GM13976 (cell line): Measurements from ENCODE around the gene LRRC45.

ENCODE experiments used
- DNase-seq: peaks from one replicate; pipeline ENCODE4 v3.0.0; 2012; ENCODE audit warnings: low spot score
- in situ Hi-C: fragments of 300-500 bp; cut with MboI; formaldehyde crosslinking; loops from one replicate; pipeline ENCODE4 v1.12.0; 2022; ENCODE audit warnings: low sequenced_read_pairs, mixed read lengths, inconsistent platforms; ENCODE audit not compliant: unreplicated experiment
- TF ChIP-seq, protein P1 (sequence below): IDR thresholded peaks from 2 replicates; pipeline ENCODE4 v1.5.1; 2012; ENCODE audit warnings: borderline replicate concordance, mild to moderate bottlenecking; ENCODE audit not compliant: insufficient read depth; ENCODE audit errors: extremely low read depth, missing control alignments, control extremely low read depth

The LRRC45 gene

DNA sequence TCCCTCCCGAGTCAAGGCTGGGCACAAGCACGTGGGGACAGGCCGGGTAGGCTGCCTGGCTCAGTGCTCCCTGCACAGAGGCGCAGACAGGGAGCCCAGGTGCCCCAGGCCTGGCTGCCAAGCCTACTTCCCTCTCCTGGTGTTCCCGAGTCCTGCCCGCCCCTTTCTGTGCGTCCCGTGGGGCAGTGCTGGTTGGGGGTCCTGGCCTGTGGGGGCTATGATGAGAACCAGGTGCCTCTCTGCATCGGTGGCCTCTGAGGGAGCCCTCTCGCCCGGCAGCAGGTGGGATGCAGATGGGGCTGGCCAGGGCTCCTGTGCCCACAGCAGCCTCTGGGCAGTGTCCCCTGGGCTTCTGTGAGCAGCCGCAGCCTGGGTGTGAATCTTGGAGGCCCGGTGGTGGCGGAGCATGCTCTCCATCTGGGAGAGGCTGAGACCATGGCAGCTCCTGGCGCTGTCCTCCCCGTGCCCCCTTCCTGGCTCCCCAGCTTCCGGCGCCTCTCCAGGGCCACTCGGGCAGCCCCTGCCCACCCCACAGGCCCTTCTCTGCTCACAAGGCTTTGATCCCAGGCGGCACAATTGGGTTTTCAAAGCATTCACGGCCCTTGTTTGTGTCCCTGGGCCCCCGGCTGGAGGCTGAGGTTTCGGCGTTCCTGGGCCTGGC is 7.7 kb upstream of the LRRC45 start:
- DNase-seq = no peak
- in situ Hi-C loops = no loop called here
- TF ChIP-seq, protein P1, sequence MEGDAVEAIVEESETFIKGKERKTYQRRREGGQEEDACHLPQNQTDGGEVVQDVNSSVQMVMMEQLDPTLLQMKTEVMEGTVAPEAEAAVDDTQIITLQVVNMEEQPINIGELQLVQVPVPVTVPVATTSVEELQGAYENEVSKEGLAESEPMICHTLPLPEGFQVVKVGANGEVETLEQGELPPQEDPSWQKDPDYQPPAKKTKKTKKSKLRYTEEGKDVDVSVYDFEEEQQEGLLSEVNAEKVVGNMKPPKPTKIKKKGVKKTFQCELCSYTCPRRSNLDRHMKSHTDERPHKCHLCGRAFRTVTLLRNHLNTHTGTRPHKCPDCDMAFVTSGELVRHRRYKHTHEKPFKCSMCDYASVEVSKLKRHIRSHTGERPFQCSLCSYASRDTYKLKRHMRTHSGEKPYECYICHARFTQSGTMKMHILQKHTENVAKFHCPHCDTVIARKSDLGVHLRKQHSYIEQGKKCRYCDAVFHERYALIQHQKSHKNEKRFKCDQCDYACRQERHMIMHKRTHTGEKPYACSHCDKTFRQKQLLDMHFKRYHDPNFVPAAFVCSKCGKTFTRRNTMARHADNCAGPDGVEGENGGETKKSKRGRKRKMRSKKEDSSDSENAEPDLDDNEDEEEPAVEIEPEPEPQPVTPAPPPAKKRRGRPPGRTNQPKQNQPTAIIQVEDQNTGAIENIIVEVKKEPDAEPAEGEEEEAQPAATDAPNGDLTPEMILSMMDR = no peak

DNA sequence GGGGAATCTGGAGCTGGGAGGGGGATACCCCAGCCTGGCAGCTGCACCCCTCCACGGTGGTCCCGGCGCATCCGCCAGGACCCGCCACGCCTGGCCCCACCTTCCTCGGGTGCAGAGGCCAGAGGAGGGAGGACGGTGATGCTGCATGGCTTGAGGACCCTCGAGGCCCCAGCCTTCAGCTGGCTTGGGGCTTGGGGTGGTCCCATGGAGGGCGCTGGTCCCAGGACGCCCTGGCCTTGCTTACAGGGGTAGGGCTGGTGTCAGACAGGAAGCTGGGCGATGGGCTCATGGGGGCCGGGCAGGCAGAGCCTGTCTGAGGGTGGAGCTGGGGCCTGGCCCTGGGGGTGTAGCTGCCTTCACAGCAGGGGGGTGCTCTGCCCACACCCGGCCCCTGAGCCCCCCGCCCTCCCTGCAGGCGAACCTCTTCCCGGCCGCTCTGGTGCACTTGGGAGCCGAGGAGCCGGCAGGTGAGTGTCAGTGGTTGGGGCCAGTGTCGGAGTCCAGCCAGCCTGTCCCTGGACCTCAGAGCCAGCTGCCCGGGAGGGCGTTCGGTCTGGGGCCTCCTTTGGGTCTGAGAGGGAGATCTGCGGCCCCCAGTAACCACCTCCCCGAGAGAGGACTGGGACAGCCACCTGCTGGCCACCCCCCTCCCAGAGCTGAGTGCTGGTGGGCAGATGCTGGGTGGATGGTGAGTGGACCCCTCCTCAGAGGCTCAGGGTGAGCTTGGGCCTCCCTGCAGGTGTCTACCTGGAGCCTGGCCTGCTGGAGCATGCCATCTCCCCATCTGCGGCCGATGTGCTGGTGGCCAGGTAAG is 6.8 kb upstream of the LRRC45 start:
- TF ChIP-seq, protein P1 = no peak
- no peak for DNase-seq

DNA sequence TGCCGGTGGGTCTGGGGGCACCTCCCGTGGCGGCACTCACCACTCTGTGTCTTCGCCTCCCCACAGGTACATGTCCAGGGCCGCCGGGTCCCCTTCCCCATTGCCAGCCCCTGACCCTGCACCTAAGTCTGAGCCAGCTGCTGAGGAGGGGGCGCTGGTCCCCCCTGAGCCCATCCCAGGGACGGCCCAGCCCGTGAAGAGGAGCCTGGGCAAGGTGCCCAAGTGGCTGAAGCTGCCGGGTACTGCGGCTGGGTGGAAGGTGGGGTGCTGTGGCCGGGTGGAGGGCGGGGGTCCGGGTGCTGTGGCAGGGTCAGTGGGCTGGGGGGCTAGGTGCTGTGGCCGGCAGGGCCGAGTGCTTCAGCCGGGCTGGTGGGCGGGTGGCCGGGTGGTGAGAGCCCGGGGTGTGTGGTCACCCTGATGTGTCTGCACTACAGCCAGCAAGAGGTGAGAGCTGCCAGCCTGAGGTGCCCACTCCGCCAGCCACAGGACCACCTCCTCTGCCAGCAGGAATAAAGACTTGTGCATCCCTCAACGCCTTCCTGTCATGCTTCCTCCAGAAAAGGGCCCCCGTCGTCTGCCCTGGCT is 6.1 kb upstream of the LRRC45 start:
- no peak for DNase-seq
- in situ Hi-C loops = no loop called here
- TF ChIP-seq, protein P1 = no peak

More for the DNA sequence above, 6.8 kb upstream of the LRRC45 start:
- in situ Hi-C loops = no loop called here

DNA sequence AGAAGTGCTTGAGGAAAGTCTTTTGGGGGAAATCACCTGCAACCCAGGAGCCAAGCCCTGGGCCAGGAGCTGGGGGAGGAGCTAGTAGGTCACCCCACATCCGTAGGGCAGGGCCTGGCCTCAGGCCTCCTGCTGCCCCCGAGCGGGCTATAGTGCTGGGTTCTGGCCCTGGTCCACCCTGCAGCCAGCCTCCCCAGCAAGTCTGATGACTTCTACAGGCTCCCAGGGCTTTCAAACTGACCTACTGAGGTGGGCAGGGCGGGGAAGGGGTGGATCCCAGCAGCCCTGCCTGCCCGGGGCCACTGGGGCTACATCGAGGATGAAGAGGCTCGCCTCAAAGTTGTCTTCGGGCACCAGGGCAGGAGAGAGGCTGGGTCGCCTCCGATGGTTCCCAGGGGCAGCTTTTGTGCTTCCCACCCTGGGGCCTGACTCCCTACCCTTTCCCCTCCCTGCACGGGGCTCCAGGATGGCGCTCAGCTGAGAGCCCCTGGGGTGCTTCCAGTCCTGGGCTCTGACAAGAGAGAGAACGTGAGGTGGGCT is 5.4 kb upstream of the LRRC45 start:
- TF ChIP-seq, protein P1 = no peak
- DNase-seq = no peak
- in situ Hi-C loops = no loop called here

DNA sequence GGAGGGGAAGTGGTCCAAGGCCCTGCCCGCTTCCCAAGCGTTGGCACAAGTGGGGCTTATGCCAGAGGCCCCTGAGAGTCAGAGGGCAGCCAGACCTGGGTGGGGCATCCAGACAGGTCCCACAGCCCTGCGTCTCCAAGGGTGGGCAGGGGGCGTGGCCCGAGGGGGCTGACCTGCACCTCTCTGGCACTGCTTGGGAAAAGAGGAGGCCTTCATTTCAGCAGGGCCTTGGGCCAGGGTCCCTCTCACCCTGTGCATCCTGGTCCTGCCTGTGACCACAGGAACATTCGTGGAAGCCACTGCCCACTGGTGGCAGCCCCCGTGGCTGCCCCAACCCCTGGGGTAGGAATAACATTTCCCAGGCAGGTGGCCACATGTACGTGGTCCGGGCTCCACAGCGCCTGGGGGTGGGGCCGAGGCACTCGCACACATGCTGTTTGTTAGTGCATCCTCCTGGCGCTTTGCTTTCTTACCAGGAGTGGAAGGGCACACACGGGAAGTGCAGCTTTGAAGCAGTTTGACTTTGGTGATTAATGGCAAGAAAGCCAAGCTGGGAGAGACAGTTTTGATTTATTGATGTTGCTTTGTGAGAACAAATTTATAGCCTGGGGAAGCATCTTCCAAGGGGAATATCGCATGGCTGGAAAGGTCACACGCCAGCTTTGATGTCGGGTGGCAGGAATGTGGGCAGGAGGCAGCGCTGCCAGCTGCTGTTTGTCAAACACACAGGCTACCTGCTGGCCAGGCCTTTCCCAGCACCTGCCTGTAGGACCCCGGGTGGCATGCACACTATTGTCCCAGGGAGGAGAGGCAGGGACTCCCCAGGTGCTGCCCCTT is 4.7 kb upstream of the LRRC45 start:
- DNase-seq = no peak
- in situ Hi-C loops = no loop called here
- TF ChIP-seq, protein P1 = no peak
